GM23338 (cell line): ENCODE data around the gene TSC22D3. TPM values are rescaled to one million over a fixed set of nuclear protein-coding genes. Genes with fewer than 3 reads are reported as not detected.

Experiments used
- EZH2 ChIP-seq: fragments of 200-600 bp; sonication (generic); IDR thresholded peaks from one replicate; pipeline ENCODE4 v1.8.0; 2017; ENCODE audit warnings: antibody characterized with exemption, mild to moderate bottlenecking, low read depth; ENCODE audit not compliant: unreplicated experiment
- EZH2phosphoT487 ChIP-seq: fragments of 200-600 bp; sonication (generic); IDR thresholded peaks from one replicate; pipeline ENCODE4 v1.8.1; 2018; ENCODE audit warnings: antibody characterized with exemption; ENCODE audit not compliant: unreplicated experiment
- JUNB ChIP-seq: IDR thresholded peaks from one replicate; pipeline ENCODE4 v1.6.1; 2016; ENCODE audit warnings: antibody characterized with exemption; ENCODE audit not compliant: unreplicated experiment
- POLR2AphosphoS5 ChIP-seq: IDR thresholded peaks from 2 replicates; pipeline ENCODE4 v1.6.1; 2016; ENCODE audit warnings: antibody characterized with exemption, low read depth
- ZNF331 ChIP-seq: fragments of 250-450 bp; sonication (Bioruptor Pico); IDR thresholded peaks from 2 replicates; pipeline ENCODE4 v1.5.0; 2020; ENCODE audit warnings: low read depth, mild to moderate bottlenecking, moderate library complexity
- polyA plus RNA-seq: library from polyadenylated mRNA; unstranded; fragments of >200 nt; fragmentation: Nextera tagmentation; extraction: Ambion mirVana; gene quantifications from 2 replicates; pipeline ENCODE4 v1.2.1, GENCODE V29; 2016
- total RNA-seq: library from RNA; depleted of rRNA; stranded (reverse); fragments of >200 nt; shearing (Covaris generic); gene quantifications from 2 replicates; pipeline ENCODE4 v1.2.3, GENCODE V29; 2014
- TF ChIP-seq, protein P1 (sequence below): fragments of 250-450 bp; sonication (Bioruptor Pico); IDR thresholded peaks from 2 replicates; pipeline ENCODE4 v1.5.0; 2020; ENCODE audit warnings: mild to moderate bottlenecking, moderate library complexity
- TF ChIP-seq, protein P2 (sequence below), 2 experiments: fragments of 200-600 bp in 1 of 2; sonication (generic) in 1 of 2; conservative IDR thresholded peaks; 2 replicates each; pipeline versions ENCODE4 v1.5.1 to v1.6.1; 2016 to 2017; ENCODE audit warnings: antibody characterized with exemption in 2 of 2, low read depth in 2 of 2, mild to moderate bottlenecking in 2 of 2, moderate library complexity in 1 of 2
- TF ChIP-seq, protein P3 (sequence below): IDR thresholded peaks from 2 replicates; pipeline ENCODE4 v1.6.1; 2016; ENCODE audit warnings: antibody characterized with exemption

Gene TSC22D3
- total and polyA plus RNA-seq, 2 experiments from 2014 or later, result 12.6 to 20.0 TPM

DNA sequence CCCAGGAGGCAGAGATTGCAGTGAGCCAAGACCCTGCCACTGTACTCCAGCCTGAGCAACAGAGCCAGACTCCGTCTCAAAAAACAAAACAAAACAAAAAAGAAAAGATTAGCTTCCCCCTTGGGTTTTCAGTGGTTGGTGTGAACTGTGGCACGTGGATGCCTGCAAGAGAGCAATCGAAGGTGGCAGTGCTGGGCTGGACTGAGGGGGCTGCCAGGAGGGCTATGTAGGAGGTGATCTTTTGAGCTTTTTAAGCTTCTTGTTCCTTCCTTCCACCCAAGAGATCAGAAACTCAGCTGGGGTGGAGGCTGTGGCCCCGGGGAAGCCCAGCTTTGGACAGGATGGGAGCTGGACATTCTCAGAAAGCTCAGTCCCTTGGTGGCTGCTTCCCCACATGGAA is 97.7 kb downstream of the TSC22D3 start (continued):
- TF ChIP-seq, protein P1, sequence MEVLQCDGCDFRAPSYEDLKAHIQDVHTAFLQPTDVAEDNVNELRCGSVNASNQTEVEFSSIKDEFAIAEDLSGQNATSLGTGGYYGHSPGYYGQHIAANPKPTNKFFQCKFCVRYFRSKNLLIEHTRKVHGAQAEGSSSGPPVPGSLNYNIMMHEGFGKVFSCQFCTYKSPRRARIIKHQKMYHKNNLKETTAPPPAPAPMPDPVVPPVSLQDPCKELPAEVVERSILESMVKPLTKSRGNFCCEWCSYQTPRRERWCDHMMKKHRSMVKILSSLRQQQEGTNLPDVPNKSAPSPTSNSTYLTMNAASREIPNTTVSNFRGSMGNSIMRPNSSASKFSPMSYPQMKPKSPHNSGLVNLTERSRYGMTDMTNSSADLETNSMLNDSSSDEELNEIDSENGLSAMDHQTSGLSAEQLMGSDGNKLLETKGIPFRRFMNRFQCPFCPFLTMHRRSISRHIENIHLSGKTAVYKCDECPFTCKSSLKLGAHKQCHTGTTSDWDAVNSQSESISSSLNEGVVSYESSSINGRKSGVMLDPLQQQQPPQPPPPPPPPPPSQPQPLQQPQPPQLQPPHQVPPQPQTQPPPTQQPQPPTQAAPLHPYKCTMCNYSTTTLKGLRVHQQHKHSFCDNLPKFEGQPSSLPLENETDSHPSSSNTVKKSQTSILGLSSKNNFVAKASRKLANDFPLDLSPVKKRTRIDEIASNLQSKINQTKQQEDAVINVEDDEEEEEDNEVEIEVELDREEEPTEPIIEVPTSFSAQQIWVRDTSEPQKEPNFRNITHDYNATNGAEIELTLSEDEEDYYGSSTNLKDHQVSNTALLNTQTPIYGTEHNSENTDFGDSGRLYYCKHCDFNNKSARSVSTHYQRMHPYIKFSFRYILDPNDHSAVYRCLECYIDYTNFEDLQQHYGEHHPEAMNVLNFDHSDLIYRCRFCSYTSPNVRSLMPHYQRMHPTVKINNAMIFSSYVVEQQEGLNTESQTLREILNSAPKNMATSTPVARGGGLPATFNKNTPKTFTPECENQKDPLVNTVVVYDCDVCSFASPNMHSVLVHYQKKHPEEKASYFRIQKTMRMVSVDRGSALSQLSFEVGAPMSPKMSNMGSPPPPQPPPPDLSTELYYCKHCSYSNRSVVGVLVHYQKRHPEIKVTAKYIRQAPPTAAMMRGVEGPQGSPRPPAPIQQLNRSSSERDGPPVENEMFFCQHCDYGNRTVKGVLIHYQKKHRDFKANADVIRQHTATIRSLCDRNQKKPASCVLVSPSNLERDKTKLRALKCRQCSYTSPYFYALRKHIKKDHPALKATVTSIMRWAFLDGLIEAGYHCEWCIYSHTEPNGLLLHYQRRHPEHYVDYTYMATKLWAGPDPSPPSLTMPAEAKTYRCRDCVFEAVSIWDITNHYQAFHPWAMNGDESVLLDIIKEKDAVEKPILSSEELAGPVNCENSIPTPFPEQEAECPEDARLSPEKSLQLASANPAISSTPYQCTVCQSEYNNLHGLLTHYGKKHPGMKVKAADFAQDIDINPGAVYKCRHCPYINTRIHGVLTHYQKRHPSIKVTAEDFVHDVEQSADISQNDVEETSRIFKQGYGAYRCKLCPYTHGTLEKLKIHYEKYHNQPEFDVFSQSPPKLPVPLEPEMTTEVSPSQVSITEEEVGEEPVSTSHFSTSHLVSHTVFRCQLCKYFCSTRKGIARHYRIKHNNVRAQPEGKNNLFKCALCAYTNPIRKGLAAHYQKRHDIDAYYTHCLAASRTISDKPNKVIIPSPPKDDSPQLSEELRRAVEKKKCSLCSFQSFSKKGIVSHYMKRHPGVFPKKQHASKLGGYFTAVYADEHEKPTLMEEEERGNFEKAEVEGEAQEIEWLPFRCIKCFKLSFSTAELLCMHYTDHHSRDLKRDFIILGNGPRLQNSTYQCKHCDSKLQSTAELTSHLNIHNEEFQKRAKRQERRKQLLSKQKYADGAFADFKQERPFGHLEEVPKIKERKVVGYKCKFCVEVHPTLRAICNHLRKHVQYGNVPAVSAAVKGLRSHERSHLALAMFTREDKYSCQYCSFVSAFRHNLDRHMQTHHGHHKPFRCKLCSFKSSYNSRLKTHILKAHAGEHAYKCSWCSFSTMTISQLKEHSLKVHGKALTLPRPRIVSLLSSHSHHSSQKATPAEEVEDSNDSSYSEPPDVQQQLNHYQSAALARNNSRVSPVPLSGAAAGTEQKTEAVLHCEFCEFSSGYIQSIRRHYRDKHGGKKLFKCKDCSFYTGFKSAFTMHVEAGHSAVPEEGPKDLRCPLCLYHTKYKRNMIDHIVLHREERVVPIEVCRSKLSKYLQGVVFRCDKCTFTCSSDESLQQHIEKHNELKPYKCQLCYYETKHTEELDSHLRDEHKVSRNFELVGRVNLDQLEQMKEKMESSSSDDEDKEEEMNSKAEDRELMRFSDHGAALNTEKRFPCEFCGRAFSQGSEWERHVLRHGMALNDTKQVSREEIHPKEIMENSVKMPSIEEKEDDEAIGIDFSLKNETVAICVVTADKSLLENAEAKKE (CRISPR knock-in tag), result no peak
- TF ChIP-seq EZH2phosphoT487 (no peak), JUNB (no peak), POLR2AphosphoS5 (no peak), EZH2 (no peak), ZNF331 (CRISPR knock-in tag) (no peak)
- TF ChIP-seq, protein P2, sequence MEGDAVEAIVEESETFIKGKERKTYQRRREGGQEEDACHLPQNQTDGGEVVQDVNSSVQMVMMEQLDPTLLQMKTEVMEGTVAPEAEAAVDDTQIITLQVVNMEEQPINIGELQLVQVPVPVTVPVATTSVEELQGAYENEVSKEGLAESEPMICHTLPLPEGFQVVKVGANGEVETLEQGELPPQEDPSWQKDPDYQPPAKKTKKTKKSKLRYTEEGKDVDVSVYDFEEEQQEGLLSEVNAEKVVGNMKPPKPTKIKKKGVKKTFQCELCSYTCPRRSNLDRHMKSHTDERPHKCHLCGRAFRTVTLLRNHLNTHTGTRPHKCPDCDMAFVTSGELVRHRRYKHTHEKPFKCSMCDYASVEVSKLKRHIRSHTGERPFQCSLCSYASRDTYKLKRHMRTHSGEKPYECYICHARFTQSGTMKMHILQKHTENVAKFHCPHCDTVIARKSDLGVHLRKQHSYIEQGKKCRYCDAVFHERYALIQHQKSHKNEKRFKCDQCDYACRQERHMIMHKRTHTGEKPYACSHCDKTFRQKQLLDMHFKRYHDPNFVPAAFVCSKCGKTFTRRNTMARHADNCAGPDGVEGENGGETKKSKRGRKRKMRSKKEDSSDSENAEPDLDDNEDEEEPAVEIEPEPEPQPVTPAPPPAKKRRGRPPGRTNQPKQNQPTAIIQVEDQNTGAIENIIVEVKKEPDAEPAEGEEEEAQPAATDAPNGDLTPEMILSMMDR (conservative IDR thresholded peaks at IDR 0.05; ENCODE audit: low read depth in 2 of 2), result no peak
- TF ChIP-seq, protein P3, sequence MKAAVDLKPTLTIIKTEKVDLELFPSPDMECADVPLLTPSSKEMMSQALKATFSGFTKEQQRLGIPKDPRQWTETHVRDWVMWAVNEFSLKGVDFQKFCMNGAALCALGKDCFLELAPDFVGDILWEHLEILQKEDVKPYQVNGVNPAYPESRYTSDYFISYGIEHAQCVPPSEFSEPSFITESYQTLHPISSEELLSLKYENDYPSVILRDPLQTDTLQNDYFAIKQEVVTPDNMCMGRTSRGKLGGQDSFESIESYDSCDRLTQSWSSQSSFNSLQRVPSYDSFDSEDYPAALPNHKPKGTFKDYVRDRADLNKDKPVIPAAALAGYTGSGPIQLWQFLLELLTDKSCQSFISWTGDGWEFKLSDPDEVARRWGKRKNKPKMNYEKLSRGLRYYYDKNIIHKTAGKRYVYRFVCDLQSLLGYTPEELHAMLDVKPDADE, result no peak
